Suppressor macrophage treated with lipopolysaccharide for 4 hours (primary cell): ENCODE data around the gene CMTM4.
"Not testable (repeated sequence)": the region's sequence is repeated elsewhere in the genome, so short reads cannot be mapped to it uniquely, and the experiment has no call there.

Source experiments
- DNase-seq: peaks from one replicate; pipeline ENCODE4 v3.0.0-alpha.2; 2020

Gene CMTM4

DNA sequence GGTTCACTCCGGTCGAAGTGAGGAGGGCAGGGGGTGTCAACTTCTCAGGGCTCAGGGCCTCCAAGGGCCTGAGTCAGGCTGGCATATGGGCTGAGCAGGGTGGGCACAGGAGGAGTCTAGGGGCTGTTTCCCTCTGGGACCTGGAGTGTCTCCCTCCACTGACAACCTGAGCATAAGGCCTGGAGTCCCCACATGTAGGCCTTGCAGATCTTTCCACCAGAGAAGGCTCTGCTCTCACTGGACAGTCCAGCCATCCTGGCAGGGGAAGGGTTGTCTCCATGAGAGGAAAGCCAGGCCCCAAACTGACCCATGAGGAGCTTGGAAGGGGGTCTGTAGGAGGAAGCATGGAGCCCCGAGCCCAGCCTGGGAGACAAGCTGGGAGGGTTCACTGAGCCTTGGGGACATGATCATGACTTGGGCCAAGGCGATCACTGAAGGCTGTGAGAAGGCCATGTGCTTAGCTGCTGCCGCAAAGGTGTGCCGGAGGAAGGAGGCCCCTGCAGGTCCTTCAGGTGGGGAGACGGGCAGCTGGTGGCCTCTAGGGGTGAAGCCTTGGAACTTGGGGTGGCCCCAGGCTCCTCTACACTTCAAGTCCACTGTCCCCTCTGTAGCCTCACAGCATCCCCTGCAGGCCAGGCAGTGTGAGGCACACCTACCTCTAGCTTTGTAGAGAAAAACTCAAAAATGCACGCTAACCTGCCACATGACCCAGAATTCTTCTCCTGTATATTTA, 107.4 kb downstream of the CMTM4 start:
- DNase-seq = peak; percentile 46

DNA sequence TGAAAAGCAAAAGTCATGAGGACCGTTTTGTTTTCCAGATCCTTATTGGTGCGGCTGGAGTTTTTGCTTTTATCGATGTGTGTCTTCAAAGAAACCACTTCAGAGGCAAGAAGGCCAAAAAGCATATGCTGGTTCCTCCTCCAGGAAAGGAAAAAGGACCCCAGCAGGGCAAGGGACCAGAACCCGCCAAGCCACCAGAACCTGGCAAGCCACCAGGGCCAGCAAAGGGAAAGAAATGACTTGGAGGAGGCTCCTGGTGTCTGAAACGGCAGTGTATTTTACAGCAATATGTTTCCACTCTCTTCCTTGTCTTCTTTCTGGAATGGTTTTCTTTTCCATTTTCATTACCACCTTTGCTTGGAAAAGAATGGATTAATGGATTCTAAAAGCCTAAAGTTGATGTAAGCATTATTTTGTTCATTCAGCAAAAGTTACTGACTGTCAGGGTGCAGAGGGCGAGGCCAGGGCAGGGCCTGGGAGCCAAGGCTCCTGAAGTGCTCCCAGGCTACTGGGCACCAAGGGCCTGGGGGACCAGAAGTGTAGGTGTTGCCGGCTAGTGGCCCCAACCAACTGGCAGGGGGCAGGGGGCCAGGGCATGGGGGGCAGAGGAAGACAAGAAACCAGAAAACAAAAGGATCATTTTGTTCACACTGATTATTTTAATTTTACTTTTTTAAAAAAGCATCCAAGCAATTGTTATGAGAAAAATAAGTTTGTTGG, 108.5 kb downstream of the CMTM4 start:
- no peak for DNase-seq

- peak; percentile 30 for DNase-seq
Measured at GRCh38 chr16:66585481-66586239, 110.9 kb downstream of the CMTM4 start.

- peak; percentile 66 for DNase-seq
Measured at GRCh38 chr16:66581246-66581952, 115.1 kb downstream of the CMTM4 start.

DNA sequence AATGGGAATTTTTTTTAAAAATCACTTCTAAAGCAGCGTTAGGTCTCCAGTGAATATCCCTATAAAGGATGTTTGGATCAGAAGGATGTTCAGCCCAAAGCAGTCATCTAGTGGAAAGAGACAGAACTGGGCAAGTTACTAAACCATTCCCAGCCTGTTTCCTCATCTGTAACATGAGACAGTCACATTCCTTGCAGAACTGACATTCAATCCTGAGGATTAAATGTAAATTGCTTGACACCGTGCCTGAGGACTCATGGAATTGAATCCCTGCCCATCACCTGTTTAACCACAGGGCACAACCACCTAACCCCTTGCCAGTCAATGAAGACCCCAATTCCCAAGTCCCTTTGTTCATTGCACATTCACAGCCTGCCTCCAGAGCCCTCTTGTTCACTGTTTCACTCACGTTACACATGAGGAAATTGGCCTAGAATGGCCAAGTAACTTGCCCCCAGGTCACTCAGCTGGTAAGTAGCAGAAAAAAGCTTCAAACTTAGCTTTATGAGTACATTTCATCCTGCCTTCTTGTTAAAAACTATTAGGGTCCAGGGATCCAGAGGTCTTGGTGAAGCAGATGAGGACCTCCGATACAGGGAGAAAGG, 115.8 kb downstream of the CMTM4 start:
- no peak for DNase-seq

GRCh38 chr16:66578651-66579531, 117.7 kb downstream of the CMTM4 start, which contains the start of gene CMTM2:
Gene CMTM2, plus strand, starts transcription at chr16:66579463. Its CDS starts 145 bp downstream, at chr16:66579608.
- DNase-seq = no peak

- no peak for DNase-seq
Measured at GRCh38 chr16:66576296-66576695, 120.2 kb downstream of the CMTM4 start.

DNA sequence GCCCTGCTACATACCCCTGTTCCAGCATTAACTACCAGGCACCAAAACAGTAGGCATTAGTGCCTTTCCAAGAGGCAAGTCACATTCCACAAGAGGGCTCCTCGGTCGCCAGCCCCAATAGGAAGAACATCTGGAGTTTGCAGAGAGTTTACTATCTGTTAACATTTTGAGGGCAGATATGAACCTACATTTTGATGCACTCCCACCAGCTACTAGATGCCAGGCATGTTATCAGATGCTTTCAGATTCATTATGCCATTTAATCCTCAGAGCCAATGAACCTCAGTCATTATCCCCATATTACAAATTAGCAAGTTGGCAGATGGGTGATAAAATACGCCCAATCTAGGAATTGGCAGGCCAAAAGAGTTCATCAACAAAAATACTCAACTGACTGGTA, 121.5 kb downstream of the CMTM4 start:
- DNase-seq = no peak

- no peak for DNase-seq
Measured at GRCh38 chr16:66574531-66574930, 122.0 kb downstream of the CMTM4 start.

DNA sequence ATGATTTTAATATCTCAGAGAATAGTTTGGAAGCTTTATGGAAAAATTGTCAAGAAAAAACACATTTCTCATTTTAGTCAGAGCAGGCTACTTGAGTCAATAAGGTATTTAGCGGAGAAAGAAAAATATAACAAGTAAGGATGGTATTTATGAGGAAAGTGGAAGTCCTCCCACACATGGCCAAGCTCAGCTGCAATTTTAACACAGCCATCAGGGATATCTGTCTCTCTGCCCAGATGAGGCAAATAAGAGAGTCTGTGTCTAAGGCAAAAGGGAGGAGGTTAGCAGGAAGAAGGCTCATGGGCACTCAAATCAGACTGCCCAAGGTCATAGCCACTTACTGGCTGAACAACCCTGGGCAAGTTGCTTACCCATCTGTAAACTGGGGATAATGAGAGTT, 122.5 kb downstream of the CMTM4 start:
- no peak for DNase-seq

DNA sequence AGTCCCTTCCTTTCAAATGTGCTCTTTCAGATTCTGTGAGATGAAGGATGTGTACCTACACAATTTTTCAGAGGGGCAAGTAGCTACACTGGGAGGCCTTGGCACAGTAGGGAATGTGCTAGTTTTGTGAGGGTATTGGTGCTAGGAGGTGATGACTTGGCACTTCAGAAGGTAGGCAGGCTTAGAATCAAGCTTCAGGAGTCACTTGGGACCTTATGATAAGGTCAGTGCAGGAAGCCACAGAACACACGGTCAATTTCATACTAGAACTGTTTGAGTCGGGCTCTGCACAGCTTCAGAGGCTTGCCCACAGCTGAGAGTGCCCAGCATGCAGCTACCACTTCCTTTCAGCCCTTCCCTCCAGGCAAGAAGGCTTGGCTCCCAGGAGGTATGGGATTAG, 124.2 kb downstream of the CMTM4 start:
- no peak for DNase-seq

GRCh38 chr16:66569827-66570405, 126.6 kb downstream of the CMTM4 start:
- DNase-seq = peak; percentile 57

- DNase-seq = no peak
Measured at GRCh38 chr16:66569131-66569530, 127.4 kb downstream of the CMTM4 start.

DNA sequence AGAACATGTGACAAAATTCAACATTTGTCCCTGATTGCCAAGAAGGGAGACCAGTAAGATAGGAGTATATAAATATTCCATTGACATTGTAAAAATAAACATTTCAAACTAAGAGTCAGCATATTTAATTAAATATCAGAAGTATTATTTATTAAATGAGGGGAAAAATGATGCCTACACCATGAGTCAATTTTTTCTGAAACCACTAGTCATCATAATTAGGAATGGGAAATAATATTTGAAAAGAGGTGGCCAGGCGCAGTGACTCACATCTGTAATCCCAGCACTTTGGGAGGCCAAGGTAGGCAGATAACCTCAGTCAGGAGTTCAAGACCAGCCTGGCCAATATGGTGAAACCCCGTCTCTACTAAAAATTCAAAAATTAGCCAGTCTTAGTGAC, 128.2 kb downstream of the CMTM4 start:
- no peak for DNase-seq

DNA sequence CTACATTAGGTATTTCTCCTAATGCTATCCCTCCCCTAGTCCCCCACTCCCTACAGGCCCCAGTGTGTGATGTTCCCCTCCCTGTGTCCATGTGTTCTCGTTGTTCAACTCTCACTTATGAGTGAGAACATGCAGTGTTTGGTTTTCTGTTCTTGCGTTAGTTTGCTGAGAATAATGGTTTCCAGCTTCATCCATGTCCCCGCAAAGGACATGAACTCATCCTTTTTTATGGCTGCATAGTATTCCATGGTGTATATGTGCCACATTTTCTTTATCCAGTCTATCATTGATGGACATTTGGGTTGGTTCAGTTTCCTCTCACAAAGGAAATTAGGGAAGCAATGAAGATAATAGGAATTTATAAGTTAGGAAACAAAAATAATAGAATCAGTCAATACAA, 129.3 kb downstream of the CMTM4 start:
- DNase-seq = not testable (repeated sequence)

DNA sequence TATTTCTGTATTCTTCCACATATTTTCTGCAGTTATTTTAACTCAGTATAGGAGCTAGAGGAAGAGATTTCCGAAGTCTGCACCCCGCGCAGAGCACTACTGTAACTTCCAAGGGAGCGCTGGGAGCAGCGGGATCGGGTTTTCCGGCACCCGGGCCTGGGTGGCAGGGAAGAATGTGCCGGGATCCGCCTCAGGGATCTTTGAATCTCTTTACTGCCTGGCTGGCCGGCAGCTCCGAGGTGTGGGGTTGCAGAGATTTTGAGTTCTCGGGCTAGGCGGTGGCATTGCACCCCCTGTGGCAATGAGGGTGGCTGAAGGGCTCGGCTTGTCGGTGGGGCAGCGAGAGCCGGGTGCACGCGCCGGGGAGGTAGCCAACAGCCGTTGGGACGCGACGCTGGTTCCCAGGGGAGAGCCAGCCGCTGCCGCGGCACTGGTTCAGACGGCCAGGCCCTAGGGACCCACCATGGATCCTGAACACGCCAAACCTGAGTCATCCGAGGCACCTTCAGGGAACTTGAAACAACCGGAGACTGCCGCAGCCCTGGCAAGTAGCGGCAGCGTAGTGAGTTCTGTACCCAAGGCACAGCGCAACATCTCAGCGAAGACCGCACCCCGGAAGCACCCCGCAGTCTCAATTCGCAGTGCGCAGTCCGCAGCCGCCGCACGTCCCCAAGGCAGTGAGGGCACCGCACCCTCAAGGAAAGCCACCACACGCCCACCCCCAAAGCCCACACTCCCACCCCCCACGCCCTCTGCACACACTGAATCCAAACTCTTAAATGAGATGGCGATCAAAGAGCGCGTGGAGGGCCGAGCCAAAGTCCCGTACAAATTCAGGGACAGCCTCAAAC, 130.3 kb downstream of the CMTM4 start, which contains the start of gene CMTM1:
Gene CMTM1 (plus strand): TSS at position 389 of the 851 bp plus-strand sequence. CDS start 75 bp downstream, at position 464.
- no peak for DNase-seq
